Activated T-cell treated with anti-CD3 and anti-CD28 coated beads for 4 hours (primary cell): ENCODE data around the gene HSD3B2.

Experiments used
- DNase-seq: peaks from one replicate; pipeline ENCODE4 v3.0.0-alpha.2; 2020

HSD3B2 gene

GRCh38 chr1:119467219-119467618 lies 52.3 kb downstream of the HSD3B2 start:
- DNase-seq = no peak

- no peak for DNase-seq
These were observed 53.1 kb downstream of the HSD3B2 start for GRCh38 chr1:119467857-119468668.

GRCh38 chr1:119469741-119470140 lies 54.8 kb downstream of the HSD3B2 start:
- no peak for DNase-seq

GRCh38 chr1:119470377-119470776 lies 55.4 kb downstream of the HSD3B2 start:
- DNase-seq = no peak

- no peak for DNase-seq
These were observed 56.0 kb downstream of the HSD3B2 start for GRCh38 chr1:119470958-119471357.

GRCh38 chr1:119471566-119471965 lies 56.6 kb downstream of the HSD3B2 start:
- no peak for DNase-seq

GRCh38 chr1:119472080-119472818 lies 57.3 kb downstream of the HSD3B2 start:
- no peak for DNase-seq
